ENCODE results near the gene PLEKHH2.
"Not testable (repeated sequence)": the region's sequence is repeated elsewhere in the genome, so short reads cannot be mapped to it uniquely, and the experiment has no call there.

PLEKHH2 gene

GRCh38 chr2:43637030-43637803 is at the start of gene PLEKHH2:
PLEKHH2 (plus strand) TSS chr2:43637260; CDS start chr2:43644674, 7,414 bp downstream.
- peak; percentile 89 for DNase-seq (ENCODE audit: low spot score)

- peak; percentile 24 for DNase-seq (ENCODE audit: low spot score)
Observed at GRCh38 chr2:43592443-43592842, 44.6 kb upstream of the PLEKHH2 start.

- DNase-seq (ENCODE audit: low spot score), result no peak
Observed at GRCh38 chr2:43593254-43593653, 43.8 kb upstream of the PLEKHH2 start.

GRCh38 chr2:43594875-43595274 is 42.2 kb upstream of the PLEKHH2 start:
- DNase-seq (ENCODE audit: low spot score), result no peak

- peak; percentile 99 for DNase-seq (ENCODE audit: low spot score)
Observed at GRCh38 chr2:43595603-43596412, 41.3 kb upstream of the PLEKHH2 start, which contains the start of gene THADA. THADA (minus strand) TSS chr2:43596038; CDS start chr2:43592392, 3,646 bp downstream.

GRCh38 chr2:43600596-43600995 is 36.5 kb upstream of the PLEKHH2 start:
- DNase-seq (ENCODE audit: low spot score), result not testable (repeated sequence)

GRCh38 chr2:43604674-43605073 is 32.4 kb upstream of the PLEKHH2 start:
- no peak for DNase-seq (ENCODE audit: low spot score)

GRCh38 chr2:43605079-43605655 is 31.9 kb upstream of the PLEKHH2 start:
- peak; percentile 67 for DNase-seq (ENCODE audit: low spot score)

GRCh38 chr2:43605851-43606250 is 31.2 kb upstream of the PLEKHH2 start:
- DNase-seq (ENCODE audit: low spot score), result no peak

- peak; percentile 44 for DNase-seq (ENCODE audit: low spot score)
Observed at GRCh38 chr2:43609290-43609918, 27.7 kb upstream of the PLEKHH2 start.

- no peak for DNase-seq (ENCODE audit: low spot score)
Observed at GRCh38 chr2:43610361-43610760, 26.7 kb upstream of the PLEKHH2 start.

- peak; percentile 73 for DNase-seq (ENCODE audit: low spot score)
Observed at GRCh38 chr2:43611987-43612894, 24.8 kb upstream of the PLEKHH2 start.

GRCh38 chr2:43612944-43613343 is 24.1 kb upstream of the PLEKHH2 start:
- DNase-seq (ENCODE audit: low spot score), result no peak

GRCh38 chr2:43616967-43617680 is 19.9 kb upstream of the PLEKHH2 start:
- no peak for DNase-seq (ENCODE audit: low spot score)

GRCh38 chr2:43619511-43619910 is 17.5 kb upstream of the PLEKHH2 start:
- DNase-seq (ENCODE audit: low spot score), result no peak

GRCh38 chr2:43622931-43623451 is 14.1 kb upstream of the PLEKHH2 start:
- no peak for DNase-seq (ENCODE audit: low spot score)

- no peak for DNase-seq (ENCODE audit: low spot score)
Observed at GRCh38 chr2:43631618-43632317, 5.3 kb upstream of the PLEKHH2 start.

- DNase-seq (ENCODE audit: low spot score), result peak; percentile 68
Observed at GRCh38 chr2:43634604-43635306, 2.3 kb upstream of the PLEKHH2 start.

- DNase-seq (ENCODE audit: low spot score), result not testable (repeated sequence)
Observed at GRCh38 chr2:43636153-43636552, 907 bp upstream of the PLEKHH2 start.

Measured in kidney tubule cell (primary cell).